HEK293 (cell line): ENCODE measurements around the gene HSD11B1.

Experiments
- CTCF ChIA-PET: fragments of 350-600 bp; formaldehyde crosslinking; extraction: SDS; loops from one replicate; lab custom pipeline; 2021; ENCODE audit warnings: antibody characterized with exemption; lab: Yijun Ruan, JAX
- POLR2A ChIA-PET: fragments of 300-600 bp; formaldehyde crosslinking; extraction: SDS; loops from one replicate; lab custom pipeline; 2020; ENCODE audit warnings: antibody characterized with exemption, inconsistent platforms; lab: Yijun Ruan, JAX
- H3K27ac ChIP-seq: fragments of 200-500 bp; sonication (Bioruptor generic); 2 replicates; pipeline ENCODE4 v1.5.1; 2014; ENCODE audit warnings: low read depth, low read length, control low read depth, inconsistent platforms; ENCODE audit errors: extremely low read depth
- H3K36me3 ChIP-seq, 2 experiments: fragments of 200-500 bp in 1 of 2; sonication (Bioruptor generic) in 1 of 2; 1 replicate in 1 of 2; 2 replicates in 1 of 2; pipeline ENCODE4 v1.5.1; 2014 to 2017; ENCODE audit warnings: inconsistent platforms in 2 of 2, low read length in 2 of 2; ENCODE audit not compliant: control insufficient read depth in 2 of 2, insufficient read depth in 1 of 2
- H3K4me1 ChIP-seq: fragments of 200-500 bp; sonication (Bioruptor generic); 2 replicates; pipeline ENCODE4 v1.5.1; 2014; ENCODE audit warnings: mild to moderate bottlenecking, low read length, inconsistent platforms; ENCODE audit not compliant: control insufficient read depth, insufficient read depth
- H3K4me3 ChIP-seq: 2 replicates; pipeline ENCODE4 v1.5.1; 2011; ENCODE audit warnings: low read depth, mild to moderate bottlenecking, control low read depth, low read length, moderate library complexity
- H3K9me3 ChIP-seq: fragments of 200-500 bp; sonication (Bioruptor generic); 2 replicates; pipeline ENCODE4 v1.5.1; 2014; ENCODE audit warnings: low read depth, low read length, inconsistent platforms; ENCODE audit not compliant: control insufficient read depth, insufficient read depth
- ELK4 ChIP-seq: IDR thresholded peaks from 2 replicates; pipeline ENCODE4 v1.6.1; 2011; ENCODE audit warnings: mild to moderate bottlenecking, low read depth, low read length, borderline replicate concordance
- GFI1B ChIP-seq: fragments of 450-650 bp; formaldehyde crosslinking; IDR thresholded peaks from 2 replicates; pipeline ENCODE4 v1.5.1; 2016; ENCODE audit warnings: missing biosample characterization, missing genetic modification characterization
- SP2 ChIP-seq: fragments of 450-650 bp; formaldehyde crosslinking; IDR thresholded peaks from 2 replicates; pipeline ENCODE4 v1.5.1; 2016; ENCODE audit warnings: missing biosample characterization, missing genetic modification characterization
- YY2 ChIP-seq: fragments of 450-650 bp; formaldehyde crosslinking; IDR thresholded peaks from 2 replicates; pipeline ENCODE4 v1.5.1; 2016; ENCODE audit warnings: missing biosample characterization, missing genetic modification characterization
- ZBTB17 ChIP-seq: fragments of 450-650 bp; formaldehyde crosslinking; IDR thresholded peaks from 2 replicates; pipeline ENCODE4 v1.5.1; 2016; ENCODE audit warnings: missing biosample characterization, missing genetic modification characterization
- ZBTB26 ChIP-seq: fragments of 450-650 bp; formaldehyde crosslinking; optimal IDR thresholded peaks from 2 replicates; pipeline ENCODE3; 2016; ENCODE audit warnings: missing biosample characterization, mild to moderate bottlenecking, missing genetic modification characterization
- ZBTB6 ChIP-seq: fragments of 450-650 bp; formaldehyde crosslinking; IDR thresholded peaks from 2 replicates; pipeline ENCODE4 v1.5.1; 2017; ENCODE audit warnings: missing biosample characterization, missing genetic modification characterization
- ZNF10 ChIP-seq: fragments of 450-650 bp; formaldehyde crosslinking; IDR thresholded peaks from 2 replicates; pipeline ENCODE4 v1.5.1; 2017; ENCODE audit warnings: missing biosample characterization, missing genetic modification characterization
- ZNF175 ChIP-seq: fragments of 450-650 bp; formaldehyde crosslinking; IDR thresholded peaks from 2 replicates; pipeline ENCODE4 v1.5.1; 2016; ENCODE audit warnings: missing biosample characterization, missing genetic modification characterization
- ZNF223 ChIP-seq: fragments of 450-650 bp; formaldehyde crosslinking; IDR thresholded peaks from 2 replicates; pipeline ENCODE4 v1.5.1; 2016; ENCODE audit warnings: missing biosample characterization, missing genetic modification characterization
- ZNF24 ChIP-seq: fragments of 450-650 bp; formaldehyde crosslinking; IDR thresholded peaks from 2 replicates; pipeline ENCODE4 v1.5.1; 2016; ENCODE audit warnings: missing biosample characterization, missing genetic modification characterization
- ZNF292 ChIP-seq: fragments of 450-650 bp; formaldehyde crosslinking; IDR thresholded peaks from 2 replicates; pipeline ENCODE4 v1.5.1; 2016; ENCODE audit warnings: low read depth, missing biosample characterization, missing genetic modification characterization, borderline replicate concordance
- ZNF302 ChIP-seq: fragments of 450-650 bp; formaldehyde crosslinking; IDR thresholded peaks from 2 replicates; pipeline ENCODE4 v1.5.1; 2016; ENCODE audit warnings: missing biosample characterization, missing genetic modification characterization, low read depth
- ZNF311 ChIP-seq: fragments of 450-650 bp; formaldehyde crosslinking; IDR thresholded peaks from 2 replicates; pipeline ENCODE4 v1.5.1; 2017; ENCODE audit warnings: missing biosample characterization, missing genetic modification characterization, borderline replicate concordance
- ZNF658 ChIP-seq: fragments of 450-650 bp; formaldehyde crosslinking; IDR thresholded peaks from 2 replicates; pipeline ENCODE4; 2016; ENCODE audit warnings: missing biosample characterization, missing genetic modification characterization
- ZNF701 ChIP-seq: fragments of 450-650 bp; formaldehyde crosslinking; IDR thresholded peaks from 2 replicates; pipeline ENCODE4 v1.5.1; 2016; ENCODE audit warnings: missing biosample characterization, missing genetic modification characterization
- ZNF785 ChIP-seq: fragments of 450-650 bp; formaldehyde crosslinking; IDR thresholded peaks from 2 replicates; pipeline ENCODE4 v1.5.1; 2016; ENCODE audit warnings: missing biosample characterization, missing genetic modification characterization
- TF ChIP-seq, protein P1 (sequence below): sonication (generic); formaldehyde crosslinking; IDR thresholded peaks from 2 replicates; pipeline ENCODE4 v1.8.1; 2022; ENCODE audit warnings: mild to moderate bottlenecking, moderate library complexity, missing genetic modification reagents
- TF ChIP-seq, protein P2 (sequence below): fragments of 450-650 bp; formaldehyde crosslinking; IDR thresholded peaks from 2 replicates; pipeline ENCODE4 v1.5.1; 2016; ENCODE audit warnings: missing biosample characterization, missing genetic modification characterization
- TF ChIP-seq, protein P3 (sequence below): fragments of 450-650 bp; formaldehyde crosslinking; IDR thresholded peaks from 2 replicates; pipeline ENCODE4 v1.5.1; 2016; ENCODE audit warnings: missing biosample characterization, missing genetic modification characterization, low read depth

HSD11B1 gene

DNA sequence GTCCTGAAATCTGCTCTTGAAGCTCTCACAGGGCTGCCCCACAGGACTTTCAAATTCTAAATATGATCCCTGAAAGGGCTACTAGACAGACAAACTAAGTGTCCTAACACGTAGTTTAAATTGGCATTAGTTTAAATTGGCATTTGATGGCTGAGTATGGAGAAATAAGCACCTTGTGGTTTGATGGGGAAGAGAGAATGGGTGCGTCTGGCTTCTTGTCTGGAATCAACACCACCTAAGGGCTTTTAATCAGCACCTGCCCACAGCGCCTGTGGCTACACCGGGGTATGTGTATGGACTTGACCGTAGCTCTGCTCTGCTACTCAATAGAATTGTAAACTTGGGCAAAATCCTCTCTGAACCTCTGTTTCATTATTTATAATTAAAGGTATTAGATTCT lies 46.7 kb upstream of the HSD11B1 start (continued):
- no peak for TF ChIP-seq SP2 (tag by site-specific recombination)
- TF ChIP-seq, protein P1, sequence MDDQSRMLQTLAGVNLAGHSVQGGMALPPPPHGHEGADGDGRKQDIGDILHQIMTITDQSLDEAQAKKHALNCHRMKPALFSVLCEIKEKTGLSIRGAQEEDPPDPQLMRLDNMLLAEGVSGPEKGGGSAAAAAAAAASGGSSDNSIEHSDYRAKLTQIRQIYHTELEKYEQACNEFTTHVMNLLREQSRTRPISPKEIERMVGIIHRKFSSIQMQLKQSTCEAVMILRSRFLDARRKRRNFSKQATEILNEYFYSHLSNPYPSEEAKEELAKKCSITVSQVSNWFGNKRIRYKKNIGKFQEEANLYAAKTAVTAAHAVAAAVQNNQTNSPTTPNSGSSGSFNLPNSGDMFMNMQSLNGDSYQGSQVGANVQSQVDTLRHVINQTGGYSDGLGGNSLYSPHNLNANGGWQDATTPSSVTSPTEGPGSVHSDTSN = no peak
- no peak for TF ChIP-seq ZNF302 (tag by site-specific recombination)
- no peak for TF ChIP-seq ZNF175 (tag by site-specific recombination)
- no peak for TF ChIP-seq ZNF658 (tag by site-specific recombination)
- no peak for TF ChIP-seq ZNF223 (tag by site-specific recombination)
- TF ChIP-seq ZBTB17 (tag by site-specific recombination) = no peak
- TF ChIP-seq ZNF311 = no peak
- TF ChIP-seq ZNF24 (tag by site-specific recombination) = no peak

GRCh38 chr1:209659909-209660308 lies 44.7 kb upstream of the HSD11B1 start:
- ChIA-PET CTCF (no interaction called here), POLR2A (no interaction called here)
- no peak overlapping the region for H3K27ac ChIP-seq

DNA sequence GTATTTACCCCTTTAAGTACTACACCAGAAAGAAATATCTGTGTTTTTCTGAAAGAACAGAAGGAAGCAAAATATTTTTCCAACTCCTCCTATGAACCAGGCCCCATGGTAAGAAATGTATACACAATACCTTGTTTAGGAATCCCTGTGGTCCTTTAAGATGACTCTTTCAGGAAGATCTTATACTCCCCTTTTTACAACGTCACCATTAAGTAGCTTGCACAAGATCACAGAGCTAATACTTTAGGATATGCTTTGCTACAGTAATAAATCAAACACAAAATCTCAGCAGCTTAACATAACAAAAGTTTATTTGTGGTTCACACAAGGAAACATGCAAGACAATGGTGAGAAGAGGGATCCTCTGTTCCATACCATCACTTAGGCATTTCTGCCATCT lies 43.6 kb upstream of the HSD11B1 start:
- Histone ChIP-seq H3K36me3 (no peaks in the 10 kb centered on the region), H3K9me3 (no peaks in the 10 kb centered on the region), H3K27ac (no peak overlapping the region), H3K4me1 (no peaks in the 10 kb centered on the region), H3K4me3 (no peak overlapping the region)
- ChIA-PET POLR2A (interaction anchor here (0.5 kb wide), 1 partner anchor 60 kb away, joined by 3 read pairs; no protein-coding TSS in a partner anchor), CTCF (interaction anchor here (0.5 kb wide), 1 partner anchor 92 kb away, joined by 4 read pairs; no protein-coding TSS in a partner anchor)
- TF ChIP-seq ZNF292 (tag by site-specific recombination) (no peak), ZBTB6 (tag by site-specific recombination) (no peak), YY2 (tag by site-specific recombination) (no peak), ELK4 (no peak), ZNF10 (no peak)
- TF ChIP-seq, protein P2, sequence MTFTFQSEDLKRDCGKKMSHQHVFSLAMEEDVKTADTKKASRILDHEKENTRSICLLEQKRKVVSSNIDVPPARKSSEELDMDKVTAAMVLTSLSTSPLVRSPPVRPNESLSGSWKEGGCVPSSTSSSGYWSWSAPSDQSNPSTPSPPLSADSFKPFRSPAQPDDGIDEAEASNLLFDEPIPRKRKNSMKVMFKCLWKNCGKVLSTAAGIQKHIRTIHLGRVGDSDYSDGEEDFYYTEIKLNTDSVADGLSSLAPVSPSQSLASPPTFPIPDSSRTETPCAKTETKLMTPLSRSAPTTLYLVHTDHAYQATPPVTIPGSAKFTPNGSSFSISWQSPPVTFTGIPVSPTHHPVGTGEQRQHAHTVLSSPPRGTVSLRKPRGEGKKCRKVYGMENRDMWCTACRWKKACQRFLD = no peak

More at GRCh38 chr1:209659909-209660308, 44.7 kb upstream of the HSD11B1 start:
- Histone ChIP-seq H3K9me3 (no peaks in the 10 kb centered on the region), H3K4me1 (no peaks in the 10 kb centered on the region), H3K36me3 (no peaks in the 10 kb centered on the region), H3K4me3 (no peak overlapping the region)
- TF ChIP-seq SP2 (tag by site-specific recombination) (no peak), ZBTB26 (tag by site-specific recombination) (no peak), GFI1B (tag by site-specific recombination) (no peak), ZNF785 (tag by site-specific recombination) (no peak), ZNF701 (no peak)
- TF ChIP-seq, protein P3, sequence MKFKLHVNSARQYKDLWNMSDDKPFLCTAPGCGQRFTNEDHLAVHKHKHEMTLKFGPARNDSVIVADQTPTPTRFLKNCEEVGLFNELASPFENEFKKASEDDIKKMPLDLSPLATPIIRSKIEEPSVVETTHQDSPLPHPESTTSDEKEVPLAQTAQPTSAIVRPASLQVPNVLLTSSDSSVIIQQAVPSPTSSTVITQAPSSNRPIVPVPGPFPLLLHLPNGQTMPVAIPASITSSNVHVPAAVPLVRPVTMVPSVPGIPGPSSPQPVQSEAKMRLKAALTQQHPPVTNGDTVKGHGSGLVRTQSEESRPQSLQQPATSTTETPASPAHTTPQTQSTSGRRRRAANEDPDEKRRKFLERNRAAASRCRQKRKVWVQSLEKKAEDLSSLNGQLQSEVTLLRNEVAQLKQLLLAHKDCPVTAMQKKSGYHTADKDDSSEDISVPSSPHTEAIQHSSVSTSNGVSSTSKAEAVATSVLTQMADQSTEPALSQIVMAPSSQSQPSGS (tag by site-specific recombination) = no peak
